WTC11 (cell line): ENCODE results near the gene CD4. TPM values are rescaled to one million over a fixed set of nuclear protein-coding genes. Genes with fewer than 3 reads are reported as not detected.
A peak's percentile ranks its signal among the peaks of the same experiment; 100 is the strongest.

ENCODE experiments used
- ATAC-seq: fragments of 200-7000 bp; cut with Tn5 transposase; 2 replicates; pipeline ENCODE4 v1.10.0; 2021; ENCODE audit warnings: mild to moderate bottlenecking, moderate library complexity
- CTCF ChIA-PET: fragments of 300-600 bp; sonication (Branson Sonifier 250); formaldehyde crosslinking; loops from one replicate; lab custom pipeline; 2021; ENCODE audit warnings: antibody characterized with exemption; lab: Charles Lee
- POLR2A ChIA-PET: fragments of 350-600 bp; sonication (Branson Sonifier 250); formaldehyde crosslinking; loops from one replicate; lab custom pipeline; 2021; ENCODE audit warnings: antibody characterized with exemption; lab: Charles Lee
- DNase-seq: peaks from one replicate; pipeline ENCODE4 v3.0.0; 2021; ENCODE audit warnings: low spot score
- H3K27ac Mint-ChIP-seq: 2 replicates; pipeline ENCODE4 v1.8.0; 2021; ENCODE audit warnings: mixed read lengths
- H3K27me3 Mint-ChIP-seq: 2 replicates; pipeline ENCODE4 v1.8.0; 2021; ENCODE audit warnings: low read depth, mild to moderate bottlenecking, moderate library complexity, mixed read lengths
- H3K36me3 Mint-ChIP-seq: 2 replicates; pipeline ENCODE4 v1.8.0; 2021; ENCODE audit warnings: mixed read lengths
- H3K4me1 Mint-ChIP-seq: 2 replicates; pipeline ENCODE4 v1.8.0; 2022; ENCODE audit warnings: mixed read lengths
- H3K4me3 Mint-ChIP-seq: 2 replicates; pipeline ENCODE4 v1.8.0; 2021; ENCODE audit warnings: mild to moderate bottlenecking, moderate library complexity, mixed read lengths
- H3K9me3 Mint-ChIP-seq: 2 replicates; pipeline ENCODE4 v1.8.0; 2021; ENCODE audit warnings: mixed read lengths
- CREM ChIP-seq: sonication (generic); formaldehyde crosslinking; IDR thresholded peaks from 2 replicates; pipeline ENCODE4 v1.8.1; 2022; ENCODE audit warnings: mild to moderate bottlenecking, missing genetic modification reagents, moderate library complexity
- JUN ChIP-seq: sonication (generic); formaldehyde crosslinking; IDR thresholded peaks from 2 replicates; pipeline ENCODE4 v1.8.0; 2023; ENCODE audit warnings: mild to moderate bottlenecking, missing genetic modification reagents
- NFYB ChIP-seq: sonication (generic); formaldehyde crosslinking; conservative IDR thresholded peaks from 2 replicates; pipeline ENCODE4 v1.8.0; 2022; ENCODE audit warnings: low read depth, missing genetic modification reagents
- NR2C2 ChIP-seq: sonication (generic); formaldehyde crosslinking; IDR thresholded peaks from 2 replicates; pipeline ENCODE4 v1.8.0; 2022; ENCODE audit warnings: mild to moderate bottlenecking, missing genetic modification reagents
- OVOL2 ChIP-seq: fragments of 250-450 bp; sonication (Bioruptor Pico); IDR thresholded peaks from 2 replicates; pipeline ENCODE4 v1.9.0; 2021; ENCODE audit warnings: mild to moderate bottlenecking, borderline replicate concordance
- SMAD3 ChIP-seq: sonication (generic); formaldehyde crosslinking; IDR thresholded peaks from 2 replicates; pipeline ENCODE4 v1.8.0; 2022; ENCODE audit warnings: missing genetic modification reagents, mild to moderate bottlenecking, borderline replicate concordance
- SMAD4 ChIP-seq: sonication (generic); formaldehyde crosslinking; IDR thresholded peaks from 2 replicates; pipeline ENCODE4 v1.8.0; 2022; ENCODE audit warnings: mild to moderate bottlenecking, missing genetic modification reagents
- ZNF121 ChIP-seq: sonication (generic); formaldehyde crosslinking; IDR thresholded peaks from 2 replicates; pipeline ENCODE4 v1.8.0; 2023; ENCODE audit warnings: missing genetic modification reagents
- ZNF219 ChIP-seq: sonication (generic); formaldehyde crosslinking; IDR thresholded peaks from 2 replicates; pipeline ENCODE4 v1.8.0; 2023; ENCODE audit warnings: missing genetic modification reagents, mild to moderate bottlenecking, borderline replicate concordance
- ZNF416 ChIP-seq: fragments of 250-450 bp; sonication (Bioruptor Pico); IDR thresholded peaks from 2 replicates; pipeline ENCODE4 v1.9.0; 2021; ENCODE audit warnings: mild to moderate bottlenecking, inconsistent platforms
- total RNA-seq: library from RNA; stranded (reverse); gene quantifications from 3 replicates; pipeline ENCODE4 v1.2.3, GENCODE V29; 2021
- TF ChIP-seq, protein P1 (sequence below): sonication (generic); formaldehyde crosslinking; IDR thresholded peaks from 2 replicates; pipeline ENCODE4 v1.8.0; 2023; ENCODE audit warnings: mild to moderate bottlenecking, missing genetic modification reagents
- TF ChIP-seq, protein P2 (sequence below): sonication (generic); formaldehyde crosslinking; IDR thresholded peaks from 2 replicates; pipeline ENCODE4 v1.8.1; 2023; ENCODE audit warnings: mild to moderate bottlenecking, missing genetic modification reagents, moderate library complexity
- TF ChIP-seq, protein P3 (sequence below): sonication (generic); formaldehyde crosslinking; IDR thresholded peaks from 2 replicates; pipeline ENCODE4 v1.8.1; 2022; ENCODE audit warnings: low read depth, missing genetic modification reagents, borderline replicate concordance
- TF ChIP-seq, protein P4 (sequence below): sonication (generic); formaldehyde crosslinking; IDR thresholded peaks from 2 replicates; pipeline ENCODE4 v1.8.1; 2022; ENCODE audit warnings: mild to moderate bottlenecking, moderate library complexity, missing genetic modification reagents
- TF ChIP-seq, protein P5 (sequence below): sonication (generic); formaldehyde crosslinking; IDR thresholded peaks from 2 replicates; pipeline ENCODE4 v1.8.0; 2022; ENCODE audit warnings: missing genetic modification reagents
- TF ChIP-seq, protein P6 (sequence below): fragments of 250-450 bp; sonication (Bioruptor Pico); IDR thresholded peaks from 2 replicates; pipeline ENCODE4 v1.9.0; 2021; ENCODE audit warnings: mild to moderate bottlenecking
- TF ChIP-seq, protein P7 (sequence below): sonication (generic); formaldehyde crosslinking; IDR thresholded peaks from 2 replicates; pipeline ENCODE4 v1.8.0; 2022; ENCODE audit warnings: mild to moderate bottlenecking, missing genetic modification reagents

CD4 gene
- total RNA-seq, 1 experiment from 2014 or later, result 2.5 TPM

DNA sequence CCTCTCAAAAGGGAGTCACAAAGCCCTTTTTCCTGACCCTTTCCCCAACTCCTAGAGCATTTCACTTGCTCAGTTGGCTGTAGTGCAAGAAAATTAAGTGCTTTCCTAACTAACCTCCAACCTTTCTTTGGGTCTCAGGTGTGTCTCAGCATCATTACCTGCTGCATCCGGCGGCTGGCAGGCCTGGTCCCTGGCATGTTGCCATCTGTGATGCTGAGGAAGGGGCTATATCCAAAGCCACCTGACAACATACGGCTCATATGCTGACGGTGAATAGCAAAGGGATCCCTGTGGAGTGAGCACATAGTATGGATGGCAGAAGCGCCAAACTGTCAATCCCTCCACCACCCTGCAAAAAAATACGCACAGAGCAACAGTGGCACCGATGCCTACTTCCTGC is 37.6 kb upstream of the CD4 start:
- H3K27me3 Mint-ChIP-seq, result no peaks in the 10 kb centered on the region
- TF ChIP-seq ZNF219 (CRISPR knock-in tag) (no peak), JUN (no peak), ZNF416 (CRISPR knock-in tag) (no peak), NFYB (CRISPR knock-in tag) (no peak), CREM (CRISPR knock-in tag) (no peak)
- TF ChIP-seq, protein P1, sequence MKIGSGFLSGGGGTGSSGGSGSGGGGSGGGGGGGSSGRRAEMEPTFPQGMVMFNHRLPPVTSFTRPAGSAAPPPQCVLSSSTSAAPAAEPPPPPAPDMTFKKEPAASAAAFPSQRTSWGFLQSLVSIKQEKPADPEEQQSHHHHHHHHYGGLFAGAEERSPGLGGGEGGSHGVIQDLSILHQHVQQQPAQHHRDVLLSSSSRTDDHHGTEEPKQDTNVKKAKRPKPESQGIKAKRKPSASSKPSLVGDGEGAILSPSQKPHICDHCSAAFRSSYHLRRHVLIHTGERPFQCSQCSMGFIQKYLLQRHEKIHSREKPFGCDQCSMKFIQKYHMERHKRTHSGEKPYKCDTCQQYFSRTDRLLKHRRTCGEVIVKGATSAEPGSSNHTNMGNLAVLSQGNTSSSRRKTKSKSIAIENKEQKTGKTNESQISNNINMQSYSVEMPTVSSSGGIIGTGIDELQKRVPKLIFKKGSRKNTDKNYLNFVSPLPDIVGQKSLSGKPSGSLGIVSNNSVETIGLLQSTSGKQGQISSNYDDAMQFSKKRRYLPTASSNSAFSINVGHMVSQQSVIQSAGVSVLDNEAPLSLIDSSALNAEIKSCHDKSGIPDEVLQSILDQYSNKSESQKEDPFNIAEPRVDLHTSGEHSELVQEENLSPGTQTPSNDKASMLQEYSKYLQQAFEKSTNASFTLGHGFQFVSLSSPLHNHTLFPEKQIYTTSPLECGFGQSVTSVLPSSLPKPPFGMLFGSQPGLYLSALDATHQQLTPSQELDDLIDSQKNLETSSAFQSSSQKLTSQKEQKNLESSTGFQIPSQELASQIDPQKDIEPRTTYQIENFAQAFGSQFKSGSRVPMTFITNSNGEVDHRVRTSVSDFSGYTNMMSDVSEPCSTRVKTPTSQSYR (CRISPR knock-in tag), result no peak
- TF ChIP-seq, protein P2, sequence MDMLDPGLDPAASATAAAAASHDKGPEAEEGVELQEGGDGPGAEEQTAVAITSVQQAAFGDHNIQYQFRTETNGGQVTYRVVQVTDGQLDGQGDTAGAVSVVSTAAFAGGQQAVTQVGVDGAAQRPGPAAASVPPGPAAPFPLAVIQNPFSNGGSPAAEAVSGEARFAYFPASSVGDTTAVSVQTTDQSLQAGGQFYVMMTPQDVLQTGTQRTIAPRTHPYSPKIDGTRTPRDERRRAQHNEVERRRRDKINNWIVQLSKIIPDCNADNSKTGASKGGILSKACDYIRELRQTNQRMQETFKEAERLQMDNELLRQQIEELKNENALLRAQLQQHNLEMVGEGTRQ (CRISPR knock-in tag), result no peak
- TF ChIP-seq, protein P3, sequence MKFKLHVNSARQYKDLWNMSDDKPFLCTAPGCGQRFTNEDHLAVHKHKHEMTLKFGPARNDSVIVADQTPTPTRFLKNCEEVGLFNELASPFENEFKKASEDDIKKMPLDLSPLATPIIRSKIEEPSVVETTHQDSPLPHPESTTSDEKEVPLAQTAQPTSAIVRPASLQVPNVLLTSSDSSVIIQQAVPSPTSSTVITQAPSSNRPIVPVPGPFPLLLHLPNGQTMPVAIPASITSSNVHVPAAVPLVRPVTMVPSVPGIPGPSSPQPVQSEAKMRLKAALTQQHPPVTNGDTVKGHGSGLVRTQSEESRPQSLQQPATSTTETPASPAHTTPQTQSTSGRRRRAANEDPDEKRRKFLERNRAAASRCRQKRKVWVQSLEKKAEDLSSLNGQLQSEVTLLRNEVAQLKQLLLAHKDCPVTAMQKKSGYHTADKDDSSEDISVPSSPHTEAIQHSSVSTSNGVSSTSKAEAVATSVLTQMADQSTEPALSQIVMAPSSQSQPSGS (CRISPR knock-in tag), result no peak
- ATAC-seq, result no peak
- POLR2A ChIA-PET, result interaction anchor here (1.1 to 5.1 kb wide), 5 partner anchors 16 to 100 kb away, joined by 3 to 84 read pairs (median 22); partner anchors contain the start of genes CDCA3, COPS7A, PTMS and USP5
- H3K4me1 Mint-ChIP-seq, result peaks cover 20% of the 10 kb centered on the region
- peak overlapping the region; percentile 92 for H3K4me3 Mint-ChIP-seq
- CTCF ChIA-PET, result interaction anchor here (0.6 to 7.7 kb wide), 16 partner anchors 8 to 174 kb away, joined by 4 to 234 read pairs (median 20); partner anchors contain the start of genes CDCA3, COPS7A, GNB3 and GPR162
- no peak overlapping the region; the same call in 1 of the 2 replicates for H3K27ac Mint-ChIP-seq
- no peaks in the 10 kb centered on the region for H3K9me3 Mint-ChIP-seq
- no peak for DNase-seq
- H3K36me3 Mint-ChIP-seq, result peaks cover 48% of the 10 kb centered on the region

DNA sequence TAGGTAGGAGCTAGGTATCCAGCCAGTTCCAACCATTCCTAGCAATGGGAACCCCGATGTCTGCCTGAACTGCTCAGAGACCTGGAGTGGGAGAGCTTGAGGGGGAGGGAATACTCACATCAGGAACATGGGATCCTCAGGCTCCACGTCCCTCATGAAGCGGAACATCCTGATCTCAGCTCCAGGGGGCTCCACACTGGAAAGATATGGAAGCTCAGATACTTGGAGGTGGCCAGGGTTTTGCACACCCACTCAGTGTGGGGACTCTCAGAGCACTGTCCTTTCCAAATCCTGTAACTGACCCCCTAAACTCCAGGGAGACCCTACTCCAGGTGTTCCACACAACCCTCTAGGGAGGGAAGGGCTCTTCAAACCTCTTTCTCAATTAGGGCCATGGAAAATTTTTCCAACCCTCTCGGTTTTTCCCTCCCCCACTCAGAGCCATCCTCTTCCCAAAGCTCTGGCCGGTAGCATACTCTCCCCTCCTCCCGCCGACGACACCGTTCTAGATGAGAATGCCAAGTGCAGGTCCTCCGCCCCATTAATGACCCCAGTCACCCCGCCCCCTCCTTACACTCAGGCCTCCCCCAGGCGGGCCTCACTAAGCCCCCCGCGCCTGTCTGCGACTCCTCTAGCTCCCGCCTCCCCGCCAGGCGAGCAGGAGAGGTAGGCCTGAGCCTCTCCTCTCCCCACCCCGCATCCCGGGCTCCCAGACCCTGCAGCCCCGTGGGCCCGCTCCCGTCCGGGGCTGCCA is 37.0 kb upstream of the CD4 start:
- ChIA-PET CTCF (interaction anchor here (0.6 to 7.7 kb wide), 27 partner anchors 8 to 209 kb away, joined by 3 to 234 read pairs (median 10); partner anchors contain the start of genes CDCA3, COPS7A, GNB3 and GPR162), POLR2A (interaction anchor here (0.5 to 5.1 kb wide), 19 partner anchors 15 to 616 kb away, joined by 3 to 84 read pairs (median 4); partner anchors contain the start of genes CDCA3, COPS7A, GPR162 and PTMS)
- ATAC-seq, result peak; percentile 7
- H3K27me3 Mint-ChIP-seq, result no peaks in the 10 kb centered on the region
- peak; percentile 54 for DNase-seq
- H3K9me3 Mint-ChIP-seq, result no peaks in the 10 kb centered on the region
- peaks cover 24% of the 10 kb centered on the region for H3K4me1 Mint-ChIP-seq
- peak overlapping the region; percentile 85 for H3K27ac Mint-ChIP-seq
- peaks cover 44% of the 10 kb centered on the region for H3K36me3 Mint-ChIP-seq
- peak overlapping the region; percentile 92 for H3K4me3 Mint-ChIP-seq
- TF ChIP-seq, protein P4, sequence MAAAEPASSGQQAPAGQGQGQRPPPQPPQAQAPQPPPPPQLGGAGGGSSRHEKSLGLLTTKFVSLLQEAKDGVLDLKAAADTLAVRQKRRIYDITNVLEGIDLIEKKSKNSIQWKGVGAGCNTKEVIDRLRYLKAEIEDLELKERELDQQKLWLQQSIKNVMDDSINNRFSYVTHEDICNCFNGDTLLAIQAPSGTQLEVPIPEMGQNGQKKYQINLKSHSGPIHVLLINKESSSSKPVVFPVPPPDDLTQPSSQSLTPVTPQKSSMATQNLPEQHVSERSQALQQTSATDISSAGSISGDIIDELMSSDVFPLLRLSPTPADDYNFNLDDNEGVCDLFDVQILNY (CRISPR knock-in tag), result no peak
- TF ChIP-seq, protein P5, sequence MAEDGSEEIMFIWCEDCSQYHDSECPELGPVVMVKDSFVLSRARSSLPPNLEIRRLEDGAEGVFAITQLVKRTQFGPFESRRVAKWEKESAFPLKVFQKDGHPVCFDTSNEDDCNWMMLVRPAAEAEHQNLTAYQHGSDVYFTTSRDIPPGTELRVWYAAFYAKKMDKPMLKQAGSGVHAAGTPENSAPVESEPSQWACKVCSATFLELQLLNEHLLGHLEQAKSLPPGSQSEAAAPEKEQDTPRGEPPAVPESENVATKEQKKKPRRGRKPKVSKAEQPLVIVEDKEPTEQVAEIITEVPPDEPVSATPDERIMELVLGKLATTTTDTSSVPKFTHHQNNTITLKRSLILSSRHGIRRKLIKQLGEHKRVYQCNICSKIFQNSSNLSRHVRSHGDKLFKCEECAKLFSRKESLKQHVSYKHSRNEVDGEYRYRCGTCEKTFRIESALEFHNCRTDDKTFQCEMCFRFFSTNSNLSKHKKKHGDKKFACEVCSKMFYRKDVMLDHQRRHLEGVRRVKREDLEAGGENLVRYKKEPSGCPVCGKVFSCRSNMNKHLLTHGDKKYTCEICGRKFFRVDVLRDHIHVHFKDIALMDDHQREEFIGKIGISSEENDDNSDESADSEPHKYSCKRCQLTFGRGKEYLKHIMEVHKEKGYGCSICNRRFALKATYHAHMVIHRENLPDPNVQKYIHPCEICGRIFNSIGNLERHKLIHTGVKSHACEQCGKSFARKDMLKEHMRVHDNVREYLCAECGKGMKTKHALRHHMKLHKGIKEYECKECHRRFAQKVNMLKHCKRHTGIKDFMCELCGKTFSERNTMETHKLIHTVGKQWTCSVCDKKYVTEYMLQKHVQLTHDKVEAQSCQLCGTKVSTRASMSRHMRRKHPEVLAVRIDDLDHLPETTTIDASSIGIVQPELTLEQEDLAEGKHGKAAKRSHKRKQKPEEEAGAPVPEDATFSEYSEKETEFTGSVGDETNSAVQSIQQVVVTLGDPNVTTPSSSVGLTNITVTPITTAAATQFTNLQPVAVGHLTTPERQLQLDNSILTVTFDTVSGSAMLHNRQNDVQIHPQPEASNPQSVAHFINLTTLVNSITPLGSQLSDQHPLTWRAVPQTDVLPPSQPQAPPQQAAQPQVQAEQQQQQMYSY, result peak; percentile 58; the same call in 1 of the 2 replicates
- TF ChIP-seq, protein P6, sequence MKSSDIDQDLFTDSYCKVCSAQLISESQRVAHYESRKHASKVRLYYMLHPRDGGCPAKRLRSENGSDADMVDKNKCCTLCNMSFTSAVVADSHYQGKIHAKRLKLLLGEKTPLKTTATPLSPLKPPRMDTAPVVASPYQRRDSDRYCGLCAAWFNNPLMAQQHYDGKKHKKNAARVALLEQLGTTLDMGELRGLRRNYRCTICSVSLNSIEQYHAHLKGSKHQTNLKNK (CRISPR knock-in tag), result no peak
- TF ChIP-seq ZNF121 (CRISPR knock-in tag) (no peak), NFYB (CRISPR knock-in tag) (0 out of 2 replicates have a peak, but pooled peaks have one; percentile 32), NR2C2 (CRISPR knock-in tag) (no peak), ZNF416 (CRISPR knock-in tag) (no peak), SMAD3 (CRISPR knock-in tag) (0 out of 2 replicates have a peak, but pooled peaks have one; percentile 28), SMAD4 (CRISPR knock-in tag) (no peak), OVOL2 (CRISPR knock-in tag) (no peak)
- TF ChIP-seq, protein P7, sequence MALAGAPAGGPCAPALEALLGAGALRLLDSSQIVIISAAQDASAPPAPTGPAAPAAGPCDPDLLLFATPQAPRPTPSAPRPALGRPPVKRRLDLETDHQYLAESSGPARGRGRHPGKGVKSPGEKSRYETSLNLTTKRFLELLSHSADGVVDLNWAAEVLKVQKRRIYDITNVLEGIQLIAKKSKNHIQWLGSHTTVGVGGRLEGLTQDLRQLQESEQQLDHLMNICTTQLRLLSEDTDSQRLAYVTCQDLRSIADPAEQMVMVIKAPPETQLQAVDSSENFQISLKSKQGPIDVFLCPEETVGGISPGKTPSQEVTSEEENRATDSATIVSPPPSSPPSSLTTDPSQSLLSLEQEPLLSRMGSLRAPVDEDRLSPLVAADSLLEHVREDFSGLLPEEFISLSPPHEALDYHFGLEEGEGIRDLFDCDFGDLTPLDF (CRISPR knock-in tag), result no peak
